HEK293 (cell line): ENCODE data around the gene VTI1B.

Experiments used
- MYNN ChIP-seq: fragments of 450-650 bp; formaldehyde crosslinking; IDR thresholded peaks from 2 replicates; pipeline ENCODE4 v1.5.1; 2016; ENCODE audit warnings: missing biosample characterization, missing genetic modification characterization, borderline replicate concordance
- ZNF174 ChIP-seq: fragments of 450-650 bp; formaldehyde crosslinking; IDR thresholded peaks from 2 replicates; pipeline ENCODE4 v1.5.0; 2017; ENCODE audit warnings: missing biosample characterization, mild to moderate bottlenecking, missing genetic modification characterization
- ZSCAN30 ChIP-seq: fragments of 450-650 bp; IDR thresholded peaks from 2 replicates; pipeline ENCODE4 v1.5.1; 2018; ENCODE audit warnings: missing biosample characterization, mild to moderate bottlenecking, missing genetic modification characterization, moderate library complexity
- TF ChIP-seq, protein P1 (sequence below): fragments of 450-650 bp; formaldehyde crosslinking; IDR thresholded peaks from 2 replicates; pipeline ENCODE4 v1.5.1; 2016; ENCODE audit warnings: missing biosample characterization, missing genetic modification characterization, borderline replicate concordance
- TF ChIP-seq, protein P2 (sequence below): fragments of 450-650 bp; formaldehyde crosslinking; IDR thresholded peaks from 2 replicates; pipeline ENCODE4 v1.5.1; 2016; ENCODE audit warnings: missing biosample characterization, missing genetic modification characterization
- TF ChIP-seq, protein P3 (sequence below): fragments of 450-650 bp; formaldehyde crosslinking; IDR thresholded peaks from 2 replicates; pipeline ENCODE4 v1.5.1; 2016; ENCODE audit warnings: missing biosample characterization, missing genetic modification characterization

DNA sequence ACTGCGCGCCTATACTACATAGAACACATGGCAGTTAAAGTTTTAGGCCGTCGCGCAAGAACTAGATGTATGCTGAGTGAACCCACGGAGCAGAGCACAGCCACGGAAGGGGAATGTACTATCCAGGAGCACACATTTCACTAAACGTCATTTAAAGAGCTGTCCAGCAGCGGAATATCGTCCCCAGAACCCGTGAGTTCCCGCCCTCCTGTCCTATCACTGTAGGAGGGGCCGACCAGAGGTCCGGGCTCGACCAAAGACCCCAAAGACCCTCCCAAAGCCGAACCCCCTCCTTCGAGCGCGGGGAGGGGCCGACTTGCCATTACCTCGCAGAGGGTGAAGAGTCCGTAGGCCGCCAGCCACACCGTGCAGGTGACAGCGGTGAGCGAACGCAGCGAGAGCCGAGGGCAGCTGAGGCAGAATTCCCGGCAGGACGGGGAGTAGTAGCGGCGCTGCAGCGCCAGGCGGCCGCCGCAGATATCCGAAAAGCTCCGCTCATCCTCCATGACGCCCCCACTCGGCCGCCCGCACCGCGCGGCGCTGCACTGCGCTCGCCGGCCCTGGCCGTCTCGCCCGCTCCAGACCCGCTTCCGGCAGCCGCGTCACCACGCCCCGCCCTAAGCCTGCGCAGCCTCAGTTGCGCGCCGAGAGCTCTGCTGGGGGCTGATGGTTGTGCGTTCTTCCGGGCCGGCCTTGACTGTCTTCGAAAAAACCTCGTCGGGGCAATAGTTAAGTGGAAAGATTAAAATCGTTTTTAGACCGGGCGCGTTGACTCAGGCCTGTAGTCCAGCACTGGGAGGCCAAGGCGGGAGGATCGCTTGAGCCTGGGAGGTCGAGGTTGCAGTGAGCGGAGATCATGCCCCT, 74.5 kb downstream of the VTI1B start, which contains the start of gene PIGH:
- TF ChIP-seq, protein P1, sequence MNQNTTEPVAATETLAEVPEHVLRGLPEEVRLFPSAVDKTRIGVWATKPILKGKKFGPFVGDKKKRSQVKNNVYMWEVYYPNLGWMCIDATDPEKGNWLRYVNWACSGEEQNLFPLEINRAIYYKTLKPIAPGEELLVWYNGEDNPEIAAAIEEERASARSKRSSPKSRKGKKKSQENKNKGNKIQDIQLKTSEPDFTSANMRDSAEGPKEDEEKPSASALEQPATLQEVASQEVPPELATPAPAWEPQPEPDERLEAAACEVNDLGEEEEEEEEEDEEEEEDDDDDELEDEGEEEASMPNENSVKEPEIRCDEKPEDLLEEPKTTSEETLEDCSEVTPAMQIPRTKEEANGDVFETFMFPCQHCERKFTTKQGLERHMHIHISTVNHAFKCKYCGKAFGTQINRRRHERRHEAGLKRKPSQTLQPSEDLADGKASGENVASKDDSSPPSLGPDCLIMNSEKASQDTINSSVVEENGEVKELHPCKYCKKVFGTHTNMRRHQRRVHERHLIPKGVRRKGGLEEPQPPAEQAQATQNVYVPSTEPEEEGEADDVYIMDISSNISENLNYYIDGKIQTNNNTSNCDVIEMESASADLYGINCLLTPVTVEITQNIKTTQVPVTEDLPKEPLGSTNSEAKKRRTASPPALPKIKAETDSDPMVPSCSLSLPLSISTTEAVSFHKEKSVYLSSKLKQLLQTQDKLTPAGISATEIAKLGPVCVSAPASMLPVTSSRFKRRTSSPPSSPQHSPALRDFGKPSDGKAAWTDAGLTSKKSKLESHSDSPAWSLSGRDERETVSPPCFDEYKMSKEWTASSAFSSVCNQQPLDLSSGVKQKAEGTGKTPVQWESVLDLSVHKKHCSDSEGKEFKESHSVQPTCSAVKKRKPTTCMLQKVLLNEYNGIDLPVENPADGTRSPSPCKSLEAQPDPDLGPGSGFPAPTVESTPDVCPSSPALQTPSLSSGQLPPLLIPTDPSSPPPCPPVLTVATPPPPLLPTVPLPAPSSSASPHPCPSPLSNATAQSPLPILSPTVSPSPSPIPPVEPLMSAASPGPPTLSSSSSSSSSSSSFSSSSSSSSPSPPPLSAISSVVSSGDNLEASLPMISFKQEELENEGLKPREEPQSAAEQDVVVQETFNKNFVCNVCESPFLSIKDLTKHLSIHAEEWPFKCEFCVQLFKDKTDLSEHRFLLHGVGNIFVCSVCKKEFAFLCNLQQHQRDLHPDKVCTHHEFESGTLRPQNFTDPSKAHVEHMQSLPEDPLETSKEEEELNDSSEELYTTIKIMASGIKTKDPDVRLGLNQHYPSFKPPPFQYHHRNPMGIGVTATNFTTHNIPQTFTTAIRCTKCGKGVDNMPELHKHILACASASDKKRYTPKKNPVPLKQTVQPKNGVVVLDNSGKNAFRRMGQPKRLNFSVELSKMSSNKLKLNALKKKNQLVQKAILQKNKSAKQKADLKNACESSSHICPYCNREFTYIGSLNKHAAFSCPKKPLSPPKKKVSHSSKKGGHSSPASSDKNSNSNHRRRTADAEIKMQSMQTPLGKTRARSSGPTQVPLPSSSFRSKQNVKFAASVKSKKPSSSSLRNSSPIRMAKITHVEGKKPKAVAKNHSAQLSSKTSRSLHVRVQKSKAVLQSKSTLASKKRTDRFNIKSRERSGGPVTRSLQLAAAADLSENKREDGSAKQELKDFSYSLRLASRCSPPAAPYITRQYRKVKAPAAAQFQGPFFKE (tag by site-specific recombination): no peak
- TF ChIP-seq, protein P2, sequence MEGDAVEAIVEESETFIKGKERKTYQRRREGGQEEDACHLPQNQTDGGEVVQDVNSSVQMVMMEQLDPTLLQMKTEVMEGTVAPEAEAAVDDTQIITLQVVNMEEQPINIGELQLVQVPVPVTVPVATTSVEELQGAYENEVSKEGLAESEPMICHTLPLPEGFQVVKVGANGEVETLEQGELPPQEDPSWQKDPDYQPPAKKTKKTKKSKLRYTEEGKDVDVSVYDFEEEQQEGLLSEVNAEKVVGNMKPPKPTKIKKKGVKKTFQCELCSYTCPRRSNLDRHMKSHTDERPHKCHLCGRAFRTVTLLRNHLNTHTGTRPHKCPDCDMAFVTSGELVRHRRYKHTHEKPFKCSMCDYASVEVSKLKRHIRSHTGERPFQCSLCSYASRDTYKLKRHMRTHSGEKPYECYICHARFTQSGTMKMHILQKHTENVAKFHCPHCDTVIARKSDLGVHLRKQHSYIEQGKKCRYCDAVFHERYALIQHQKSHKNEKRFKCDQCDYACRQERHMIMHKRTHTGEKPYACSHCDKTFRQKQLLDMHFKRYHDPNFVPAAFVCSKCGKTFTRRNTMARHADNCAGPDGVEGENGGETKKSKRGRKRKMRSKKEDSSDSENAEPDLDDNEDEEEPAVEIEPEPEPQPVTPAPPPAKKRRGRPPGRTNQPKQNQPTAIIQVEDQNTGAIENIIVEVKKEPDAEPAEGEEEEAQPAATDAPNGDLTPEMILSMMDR (tag by site-specific recombination): peak; percentile 95
- TF ChIP-seq ZSCAN30 (tag by site-specific recombination): no peak
- TF ChIP-seq, protein P3, sequence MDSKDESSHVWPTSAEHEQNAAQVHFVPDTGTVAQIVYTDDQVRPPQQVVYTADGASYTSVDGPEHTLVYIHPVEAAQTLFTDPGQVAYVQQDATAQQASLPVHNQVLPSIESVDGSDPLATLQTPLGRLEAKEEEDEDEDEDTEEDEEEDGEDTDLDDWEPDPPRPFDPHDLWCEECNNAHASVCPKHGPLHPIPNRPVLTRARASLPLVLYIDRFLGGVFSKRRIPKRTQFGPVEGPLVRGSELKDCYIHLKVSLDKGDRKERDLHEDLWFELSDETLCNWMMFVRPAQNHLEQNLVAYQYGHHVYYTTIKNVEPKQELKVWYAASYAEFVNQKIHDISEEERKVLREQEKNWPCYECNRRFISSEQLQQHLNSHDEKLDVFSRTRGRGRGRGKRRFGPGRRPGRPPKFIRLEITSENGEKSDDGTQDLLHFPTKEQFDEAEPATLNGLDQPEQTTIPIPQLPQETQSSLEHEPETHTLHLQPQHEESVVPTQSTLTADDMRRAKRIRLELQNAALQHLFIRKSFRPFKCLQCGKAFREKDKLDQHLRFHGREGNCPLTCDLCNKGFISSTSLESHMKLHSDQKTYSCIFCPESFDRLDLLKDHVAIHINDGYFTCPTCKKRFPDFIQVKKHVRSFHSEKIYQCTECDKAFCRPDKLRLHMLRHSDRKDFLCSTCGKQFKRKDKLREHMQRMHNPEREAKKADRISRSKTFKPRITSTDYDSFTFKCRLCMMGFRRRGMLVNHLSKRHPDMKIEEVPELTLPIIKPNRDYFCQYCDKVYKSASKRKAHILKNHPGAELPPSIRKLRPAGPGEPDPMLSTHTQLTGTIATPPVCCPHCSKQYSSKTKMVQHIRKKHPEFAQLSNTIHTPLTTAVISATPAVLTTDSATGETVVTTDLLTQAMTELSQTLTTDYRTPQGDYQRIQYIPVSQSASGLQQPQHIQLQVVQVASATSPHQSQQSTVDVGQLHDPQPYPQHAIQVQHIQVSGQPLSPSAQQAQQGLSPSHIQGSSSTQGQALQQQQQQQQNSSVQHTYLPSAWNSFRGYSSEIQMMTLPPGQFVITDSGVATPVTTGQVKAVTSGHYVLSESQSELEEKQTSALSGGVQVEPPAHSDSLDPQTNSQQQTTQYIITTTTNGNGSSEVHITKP: peak; percentile 94
- no peak for TF ChIP-seq ZNF174 (tag by site-specific recombination)
- no peak for TF ChIP-seq MYNN
